ENCODE measurements around the gene NAPB.

The NAPB gene

GRCh38 chr20:23415555-23415954 is 5.7 kb downstream of the NAPB start:
- no peak for TF ChIP-seq CTCF (IDR thresholded peaks at IDR 0.05; ENCODE audit: low read length)
- TF ChIP-seq EZH2 (IDR thresholded peaks at IDR 0.05; ENCODE audit: borderline replicate concordance, low read length), result no peak
- Histone ChIP-seq H2AFZ (ENCODE audit: low read length) (no peak overlapping the region), H3K79me2 (ENCODE audit: insufficient read depth, low read length) (peaks cover 93% of the 10 kb centered on the region), H3K4me3 (ENCODE audit: low read depth, low read length, poor library complexity, severe bottlenecking) (no peak overlapping the region), H3K4me2 (ENCODE audit: low read length) (no peak overlapping the region), H3K4me1 (ENCODE audit: insufficient read depth, low read length, severe bottlenecking) (peaks cover 35% of the 10 kb centered on the region), H3K27ac (ENCODE audit: low read depth, low read length, poor library complexity, severe bottlenecking) (no peak overlapping the region), H3K9me3 (ENCODE audit: low read length) (no peaks in the 10 kb centered on the region), H4K20me1 (ENCODE audit: insufficient read depth, low read length) (no peaks in the 10 kb centered on the region), H3K36me3 (ENCODE audit: insufficient read depth, low read length) (0 out of 2 replicates have a peak, but pooled peaks cover 4% of the 10 kb centered on the region), H3K9ac (ENCODE audit: low read length) (no peak overlapping the region), H3F3A (ENCODE audit: insufficient read depth, low read length) (no peaks in the 10 kb centered on the region), H3K9me2 (ENCODE audit: low read depth, low read length) (no peaks in the 10 kb centered on the region), H3K27me3 (ENCODE audit: insufficient read depth, low read length) (no peaks in the 10 kb centered on the region)

- Histone ChIP-seq H2AFZ (ENCODE audit: low read length) (no peak overlapping the region), H4K20me1 (ENCODE audit: insufficient read depth, low read length) (no peaks in the 10 kb centered on the region), H3K27me3 (ENCODE audit: insufficient read depth, low read length) (no peaks in the 10 kb centered on the region), H3K4me1 (ENCODE audit: insufficient read depth, low read length, severe bottlenecking) (peaks cover 29% of the 10 kb centered on the region), H3K9ac (ENCODE audit: low read length) (no peak overlapping the region), H3K4me2 (ENCODE audit: low read length) (no peak overlapping the region), H3K9me3 (ENCODE audit: low read length) (no peaks in the 10 kb centered on the region), H3K79me2 (ENCODE audit: insufficient read depth, low read length) (peaks cover 96% of the 10 kb centered on the region), H3K27ac (ENCODE audit: low read depth, low read length, poor library complexity, severe bottlenecking) (no peak overlapping the region), H3K4me3 (ENCODE audit: low read depth, low read length, poor library complexity, severe bottlenecking) (no peak overlapping the region), H3F3A (ENCODE audit: insufficient read depth, low read length) (no peaks in the 10 kb centered on the region), H3K36me3 (ENCODE audit: insufficient read depth, low read length) (0 out of 2 replicates have a peak, but pooled peaks cover 4% of the 10 kb centered on the region), H3K9me2 (ENCODE audit: low read depth, low read length) (no peaks in the 10 kb centered on the region)
- TF ChIP-seq CTCF (IDR thresholded peaks at IDR 0.05; ENCODE audit: low read length), result no peak
- no peak for TF ChIP-seq EZH2 (IDR thresholded peaks at IDR 0.05; ENCODE audit: borderline replicate concordance, low read length)
These were observed 6.6 kb downstream of the NAPB start for GRCh38 chr20:23414526-23415188.

- H3K4me2 ChIP-seq (ENCODE audit: low read length), result no peak overlapping the region
- no peak overlapping the region for H2AFZ ChIP-seq (ENCODE audit: low read length)
- H3K9ac ChIP-seq (ENCODE audit: low read length), result no peak overlapping the region
- H3K4me3 ChIP-seq (ENCODE audit: low read depth, low read length, poor library complexity, severe bottlenecking), result no peak overlapping the region
- H4K20me1 ChIP-seq (ENCODE audit: insufficient read depth, low read length), result no peaks in the 10 kb centered on the region
- TF ChIP-seq EZH2 (IDR thresholded peaks at IDR 0.05; ENCODE audit: borderline replicate concordance, low read length) (no peak), CTCF (IDR thresholded peaks at IDR 0.05; ENCODE audit: low read length) (no peak)
- H3K27me3 ChIP-seq (ENCODE audit: insufficient read depth, low read length), result no peaks in the 10 kb centered on the region
- peaks cover 6% of the 10 kb centered on the region; the same call in 1 of the 2 replicates for H3K36me3 ChIP-seq (ENCODE audit: insufficient read depth, low read length)
- H3K4me1 ChIP-seq (ENCODE audit: insufficient read depth, low read length, severe bottlenecking), result peaks cover 25% of the 10 kb centered on the region
- H3K9me3 ChIP-seq (ENCODE audit: low read length), result no peaks in the 10 kb centered on the region
- no peak overlapping the region for H3K27ac ChIP-seq (ENCODE audit: low read depth, low read length, poor library complexity, severe bottlenecking)
- H3F3A ChIP-seq (ENCODE audit: insufficient read depth, low read length), result no peaks in the 10 kb centered on the region
- peaks cover 96% of the 10 kb centered on the region for H3K79me2 ChIP-seq (ENCODE audit: insufficient read depth, low read length)
- H3K9me2 ChIP-seq (ENCODE audit: low read depth, low read length), result no peaks in the 10 kb centered on the region
These were observed 7.3 kb downstream of the NAPB start for GRCh38 chr20:23413862-23414422.
